Stimulated activated CD8-positive, alpha-beta memory T cell treated with anti-CD3 and anti-CD28 coated beads, Interleukin-15, amount 100 ng/mL, for 1 hour (primary cell): ENCODE results near the gene RASA3.
"Not testable (repeated sequence)": the region's sequence is repeated elsewhere in the genome, so short reads cannot be mapped to it uniquely, and the experiment has no call there.

Experiments
- DNase-seq: peaks from one replicate; pipeline ENCODE4 v3.0.0-alpha.2; 2020; ENCODE audit warnings: low read depth

RASA3 gene

GRCh38 chr13:114126789-114127472 is 5.5 kb downstream of the RASA3 start:
- no peak for DNase-seq

- not testable (repeated sequence) for DNase-seq
These were observed 6.3 kb downstream of the RASA3 start for GRCh38 chr13:114126086-114126485.

- DNase-seq, result no peak
These were observed 6.8 kb downstream of the RASA3 start for GRCh38 chr13:114125589-114125988.

GRCh38 chr13:114124921-114125320 is 7.5 kb downstream of the RASA3 start:
- DNase-seq, result no peak

GRCh38 chr13:114124431-114124830 is 8.0 kb downstream of the RASA3 start:
- no peak for DNase-seq

GRCh38 chr13:114123876-114124275 is 8.5 kb downstream of the RASA3 start:
- DNase-seq, result no peak

GRCh38 chr13:114123448-114123847 is 9.0 kb downstream of the RASA3 start:
- no peak for DNase-seq

- no peak for DNase-seq
These were observed 9.7 kb downstream of the RASA3 start for GRCh38 chr13:114122591-114123211.

GRCh38 chr13:114122127-114122511 is 10.3 kb downstream of the RASA3 start:
- no peak for DNase-seq

GRCh38 chr13:114121496-114122126 is 10.8 kb downstream of the RASA3 start:
- no peak for DNase-seq

- DNase-seq, result no peak
These were observed 11.4 kb downstream of the RASA3 start for GRCh38 chr13:114121031-114121430.

GRCh38 chr13:114120591-114121011 is 11.8 kb downstream of the RASA3 start:
- DNase-seq, result no peak

- no peak for DNase-seq
These were observed 13.2 kb downstream of the RASA3 start for GRCh38 chr13:114119196-114119595.

- no peak for DNase-seq
These were observed 13.8 kb downstream of the RASA3 start for GRCh38 chr13:114118511-114119123.

GRCh38 chr13:114118086-114118485 is 14.3 kb downstream of the RASA3 start:
- no peak for DNase-seq

GRCh38 chr13:114117341-114117874 is 15.0 kb downstream of the RASA3 start:
- not testable (repeated sequence) for DNase-seq

GRCh38 chr13:114116734-114117133 is 15.7 kb downstream of the RASA3 start:
- DNase-seq, result no peak

- DNase-seq, result no peak
These were observed 16.6 kb downstream of the RASA3 start for GRCh38 chr13:114115796-114116195.

GRCh38 chr13:114115191-114115671 is 17.2 kb downstream of the RASA3 start:
- DNase-seq, result no peak

GRCh38 chr13:114114666-114115065 is 17.8 kb downstream of the RASA3 start:
- DNase-seq, result not testable (repeated sequence)

- DNase-seq, result no peak
These were observed 18.3 kb downstream of the RASA3 start for GRCh38 chr13:114114006-114114640.

GRCh38 chr13:114113395-114113794 is 19.0 kb downstream of the RASA3 start:
- DNase-seq, result not testable (repeated sequence)
